ENCODE data around the gene CTLA4.
"Not testable (repeated sequence)": the region's sequence is repeated elsewhere in the genome, so short reads cannot be mapped to it uniquely, and the experiment has no call there.

- not testable (repeated sequence) for TF ChIP-seq CHD1 (IDR thresholded peaks at IDR 0.05; ENCODE audit: low read length); BRD4 (IDR thresholded peaks at IDR 0.05); ZHX1 (conservative IDR thresholded peaks at IDR 0.05; ENCODE audit: low read length); EZH2 (IDR thresholded peaks at IDR 0.05; ENCODE audit: borderline replicate concordance, low read depth, low read length); HCFC1 (IDR thresholded peaks at IDR 0.05; ENCODE audit: low read depth, low read length); CREM (IDR thresholded peaks at IDR 0.05; ENCODE audit: low read depth); CEBPB (tag; IDR thresholded peaks at IDR 0.05); SRF (CRISPR knock-in tag; IDR thresholded peaks at IDR 0.05); CTCF (IDR thresholded peaks at IDR 0.05 in 2 of 3, conservative IDR thresholded peaks at IDR 0.05 in 1 of 3; ENCODE audit: insufficient read depth in 2 of 3, low read depth in 1 of 3, low read length in 3 of 3); PKNOX1 (IDR thresholded peaks at IDR 0.05)
- TF ChIP-seq, protein P1, sequence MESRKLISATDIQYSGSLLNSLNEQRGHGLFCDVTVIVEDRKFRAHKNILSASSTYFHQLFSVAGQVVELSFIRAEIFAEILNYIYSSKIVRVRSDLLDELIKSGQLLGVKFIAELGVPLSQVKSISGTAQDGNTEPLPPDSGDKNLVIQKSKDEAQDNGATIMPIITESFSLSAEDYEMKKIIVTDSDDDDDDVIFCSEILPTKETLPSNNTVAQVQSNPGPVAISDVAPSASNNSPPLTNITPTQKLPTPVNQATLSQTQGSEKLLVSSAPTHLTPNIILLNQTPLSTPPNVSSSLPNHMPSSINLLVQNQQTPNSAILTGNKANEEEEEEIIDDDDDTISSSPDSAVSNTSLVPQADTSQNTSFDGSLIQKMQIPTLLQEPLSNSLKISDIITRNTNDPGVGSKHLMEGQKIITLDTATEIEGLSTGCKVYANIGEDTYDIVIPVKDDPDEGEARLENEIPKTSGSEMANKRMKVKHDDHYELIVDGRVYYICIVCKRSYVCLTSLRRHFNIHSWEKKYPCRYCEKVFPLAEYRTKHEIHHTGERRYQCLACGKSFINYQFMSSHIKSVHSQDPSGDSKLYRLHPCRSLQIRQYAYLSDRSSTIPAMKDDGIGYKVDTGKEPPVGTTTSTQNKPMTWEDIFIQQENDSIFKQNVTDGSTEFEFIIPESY (CRISPR knock-in tag; IDR thresholded peaks at IDR 0.05), result not testable (repeated sequence)
- TF ChIP-seq, protein P2, sequence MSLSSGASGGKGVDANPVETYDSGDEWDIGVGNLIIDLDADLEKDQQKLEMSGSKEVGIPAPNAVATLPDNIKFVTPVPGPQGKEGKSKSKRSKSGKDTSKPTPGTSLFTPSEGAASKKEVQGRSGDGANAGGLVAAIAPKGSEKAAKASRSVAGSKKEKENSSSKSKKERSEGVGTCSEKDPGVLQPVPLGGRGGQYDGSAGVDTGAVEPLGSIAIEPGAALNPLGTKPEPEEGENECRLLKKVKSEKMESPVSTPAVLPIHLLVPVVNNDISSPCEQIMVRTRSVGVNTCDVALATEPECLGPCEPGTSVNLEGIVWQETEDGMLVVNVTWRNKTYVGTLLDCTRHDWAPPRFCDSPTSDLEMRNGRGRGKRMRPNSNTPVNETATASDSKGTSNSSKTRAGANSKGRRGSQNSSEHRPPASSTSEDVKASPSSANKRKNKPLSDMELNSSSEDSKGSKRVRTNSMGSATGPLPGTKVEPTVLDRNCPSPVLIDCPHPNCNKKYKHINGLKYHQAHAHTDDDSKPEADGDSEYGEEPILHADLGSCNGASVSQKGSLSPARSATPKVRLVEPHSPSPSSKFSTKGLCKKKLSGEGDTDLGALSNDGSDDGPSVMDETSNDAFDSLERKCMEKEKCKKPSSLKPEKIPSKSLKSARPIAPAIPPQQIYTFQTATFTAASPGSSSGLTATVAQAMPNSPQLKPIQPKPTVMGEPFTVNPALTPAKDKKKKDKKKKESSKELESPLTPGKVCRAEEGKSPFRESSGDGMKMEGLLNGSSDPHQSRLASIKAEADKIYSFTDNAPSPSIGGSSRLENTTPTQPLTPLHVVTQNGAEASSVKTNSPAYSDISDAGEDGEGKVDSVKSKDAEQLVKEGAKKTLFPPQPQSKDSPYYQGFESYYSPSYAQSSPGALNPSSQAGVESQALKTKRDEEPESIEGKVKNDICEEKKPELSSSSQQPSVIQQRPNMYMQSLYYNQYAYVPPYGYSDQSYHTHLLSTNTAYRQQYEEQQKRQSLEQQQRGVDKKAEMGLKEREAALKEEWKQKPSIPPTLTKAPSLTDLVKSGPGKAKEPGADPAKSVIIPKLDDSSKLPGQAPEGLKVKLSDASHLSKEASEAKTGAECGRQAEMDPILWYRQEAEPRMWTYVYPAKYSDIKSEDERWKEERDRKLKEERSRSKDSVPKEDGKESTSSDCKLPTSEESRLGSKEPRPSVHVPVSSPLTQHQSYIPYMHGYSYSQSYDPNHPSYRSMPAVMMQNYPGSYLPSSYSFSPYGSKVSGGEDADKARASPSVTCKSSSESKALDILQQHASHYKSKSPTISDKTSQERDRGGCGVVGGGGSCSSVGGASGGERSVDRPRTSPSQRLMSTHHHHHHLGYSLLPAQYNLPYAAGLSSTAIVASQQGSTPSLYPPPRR (CRISPR knock-in tag; IDR thresholded peaks at IDR 0.05; ENCODE audit: borderline replicate concordance), result not testable (repeated sequence)
Measured at GRCh38 chr2:203881185-203881584, 13.6 kb downstream of the CTLA4 start.
